Measurements from ENCODE around the gene ZC3HAV1. TPM values are rescaled to one million over a fixed set of nuclear protein-coding genes. Genes with fewer than 3 reads are reported as not detected.
"Not testable (repeated sequence)": the region's sequence is repeated elsewhere in the genome, so short reads cannot be mapped to it uniquely, and the experiment has no call there.

ZC3HAV1 gene
- total RNA-seq, 3 donors from 2014 or later, result 22.1 to 41.3 (median 37.7) TPM

DNA sequence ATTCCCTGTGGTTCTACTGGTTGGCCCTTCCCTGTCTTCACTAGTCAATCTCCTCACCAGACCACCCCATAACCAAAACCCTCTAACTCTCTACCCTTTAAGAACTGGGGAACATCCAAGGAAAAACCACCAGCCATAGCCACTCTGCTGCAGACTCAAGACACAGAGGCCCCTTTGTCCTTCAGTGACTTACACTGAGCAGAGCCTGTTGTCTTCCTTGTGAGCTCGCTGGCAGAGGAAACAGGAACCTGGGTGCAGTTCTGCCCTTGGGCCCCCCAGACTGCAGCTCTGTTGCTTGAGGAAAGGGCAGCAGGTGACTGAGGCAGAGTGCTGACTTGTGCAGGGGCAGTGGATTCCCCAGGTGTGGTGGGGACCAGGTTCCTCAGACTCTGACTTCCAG lies 30.6 kb downstream of the ZC3HAV1 start:
- TF ChIP-seq, protein P1, sequence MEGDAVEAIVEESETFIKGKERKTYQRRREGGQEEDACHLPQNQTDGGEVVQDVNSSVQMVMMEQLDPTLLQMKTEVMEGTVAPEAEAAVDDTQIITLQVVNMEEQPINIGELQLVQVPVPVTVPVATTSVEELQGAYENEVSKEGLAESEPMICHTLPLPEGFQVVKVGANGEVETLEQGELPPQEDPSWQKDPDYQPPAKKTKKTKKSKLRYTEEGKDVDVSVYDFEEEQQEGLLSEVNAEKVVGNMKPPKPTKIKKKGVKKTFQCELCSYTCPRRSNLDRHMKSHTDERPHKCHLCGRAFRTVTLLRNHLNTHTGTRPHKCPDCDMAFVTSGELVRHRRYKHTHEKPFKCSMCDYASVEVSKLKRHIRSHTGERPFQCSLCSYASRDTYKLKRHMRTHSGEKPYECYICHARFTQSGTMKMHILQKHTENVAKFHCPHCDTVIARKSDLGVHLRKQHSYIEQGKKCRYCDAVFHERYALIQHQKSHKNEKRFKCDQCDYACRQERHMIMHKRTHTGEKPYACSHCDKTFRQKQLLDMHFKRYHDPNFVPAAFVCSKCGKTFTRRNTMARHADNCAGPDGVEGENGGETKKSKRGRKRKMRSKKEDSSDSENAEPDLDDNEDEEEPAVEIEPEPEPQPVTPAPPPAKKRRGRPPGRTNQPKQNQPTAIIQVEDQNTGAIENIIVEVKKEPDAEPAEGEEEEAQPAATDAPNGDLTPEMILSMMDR (IDR thresholded peaks at IDR 0.05), result no peak
- TF ChIP-seq POLR2A (IDR thresholded peaks at IDR 0.05) (no peak), POLR2AphosphoS5 (IDR thresholded peaks at IDR 0.05) (no peak)

DNA sequence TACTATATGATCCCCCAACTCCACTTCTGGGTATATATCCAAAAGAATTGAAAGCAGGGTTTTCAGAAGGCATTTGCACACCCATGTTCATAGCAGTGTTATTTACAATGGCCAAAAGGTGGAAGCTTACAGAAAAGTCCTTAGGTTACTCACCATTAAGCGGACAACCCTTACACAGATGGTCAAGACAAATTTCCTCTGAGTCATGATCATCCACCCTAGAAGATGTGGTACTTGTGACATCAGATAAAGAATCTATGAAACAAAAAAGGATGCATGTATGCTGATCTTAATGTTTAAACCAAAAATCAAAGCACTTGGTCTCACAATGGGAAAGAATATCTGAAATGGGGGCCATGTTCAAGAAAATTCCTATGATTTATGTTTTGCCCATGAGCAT lies 31.1 kb downstream of the ZC3HAV1 start:
- H3K27me3 ChIP-seq, result no peaks in the 10 kb centered on the region
- no peaks in the 10 kb centered on the region for H3K36me3 ChIP-seq
- no peaks in the 10 kb centered on the region for H3K9me3 ChIP-seq
- H3K4me3 ChIP-seq, result no peak overlapping the region
- TF ChIP-seq POLR2AphosphoS5 (IDR thresholded peaks at IDR 0.05) (no peak), POLR2A (IDR thresholded peaks at IDR 0.05) (no peak)
- TF ChIP-seq, protein P1 (IDR thresholded peaks at IDR 0.05), result no peak
- H3K27ac ChIP-seq, result peak overlapping the region; percentile 28 to 66
- intact Hi-C loops (cut with DNase I; ENCODE audit: low total_unique reads), result no loop called here
- no peak for DNase-seq (ENCODE audit: low spot score in 2 of 2)
- no peaks in the 10 kb centered on the region for H3K4me1 ChIP-seq

More for the DNA sequence above, 30.6 kb downstream of the ZC3HAV1 start:
- Histone ChIP-seq H3K36me3 (peaks cover 4% of the 10 kb centered on the region), H3K27me3 (no peaks in the 10 kb centered on the region), H3K4me3 (no peak overlapping the region), H3K4me1 (no peaks in the 10 kb centered on the region), H3K9me3 (no peaks in the 10 kb centered on the region), H3K27ac (peak overlapping the region; percentile 28 to 66)
- DNase-seq (ENCODE audit: low spot score in 2 of 2), result peak in 1 of 2 donors; percentile 45
- intact Hi-C loops (cut with DNase I; ENCODE audit: low total_unique reads), result no loop called here

DNA sequence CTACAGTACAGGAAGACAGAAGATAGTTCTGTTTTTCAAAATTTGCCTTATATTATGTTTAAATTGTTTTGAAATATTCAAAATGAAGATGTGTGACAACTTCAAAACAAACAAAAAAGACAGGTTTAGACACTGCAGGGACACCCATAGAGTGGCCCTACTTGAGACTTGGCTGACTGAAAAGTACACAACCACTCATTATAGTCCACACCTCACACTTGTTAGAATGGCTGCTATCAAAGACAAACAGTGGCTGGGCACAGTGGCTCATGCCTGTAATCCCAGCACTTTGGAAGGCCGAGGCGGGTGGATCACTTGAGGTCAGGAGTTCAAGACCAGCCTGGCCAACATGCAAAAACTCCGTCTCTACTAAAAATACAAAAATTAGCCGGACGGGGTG lies 31.8 kb downstream of the ZC3HAV1 start:
- H3K9me3 ChIP-seq; H3K36me3 ChIP-seq; H3K4me1 ChIP-seq; H3K27ac ChIP-seq; H3K4me3 ChIP-seq; intact Hi-C loops (cut with DNase I; ENCODE audit: low total_unique reads); H3K27me3 ChIP-seq; DNase-seq (ENCODE audit: low spot score in 2 of 2): not testable (repeated sequence)

DNA sequence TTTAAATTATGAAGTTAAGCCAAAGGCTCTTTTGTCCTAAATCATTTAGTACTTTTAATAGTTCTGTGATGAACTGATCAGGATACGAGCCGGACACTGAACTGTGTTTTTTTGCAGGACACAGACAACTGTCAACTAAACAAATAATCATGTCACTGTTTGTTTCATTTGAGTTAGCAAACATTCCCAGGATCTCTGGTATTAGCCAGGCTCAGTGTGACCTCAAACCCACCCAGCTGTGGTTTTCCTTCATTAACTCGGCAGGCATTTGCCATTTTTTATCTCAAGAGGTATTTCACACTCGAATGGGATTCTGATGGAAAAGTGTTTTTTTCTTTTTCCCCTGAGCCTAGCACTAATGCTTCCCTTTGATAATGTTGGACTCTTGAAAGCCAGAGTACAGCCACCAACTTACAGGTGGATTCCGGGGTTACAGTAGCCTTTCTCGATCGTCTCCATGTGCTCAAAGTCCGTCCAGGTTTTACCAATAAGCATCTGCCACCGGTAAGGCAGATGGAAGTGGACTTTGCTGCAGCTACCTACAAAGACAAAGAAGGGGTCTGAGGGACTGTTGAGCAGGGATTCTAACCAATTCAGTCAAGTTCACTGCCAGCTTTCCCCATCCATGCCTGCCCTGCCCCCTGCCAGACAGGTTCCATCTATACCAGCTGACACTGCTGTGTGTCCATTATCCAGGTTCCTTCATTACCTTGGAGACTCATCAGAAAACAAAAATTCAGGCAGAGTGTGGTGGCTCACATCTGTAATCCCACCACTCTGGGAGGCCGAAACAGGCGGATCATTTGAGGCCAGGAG lies 33.4 kb downstream of the ZC3HAV1 start:
- intact Hi-C loops (cut with DNase I; ENCODE audit: low total_unique reads), result no loop called here
- Histone ChIP-seq H3K4me1 (no peaks in the 10 kb centered on the region), H3K27me3 (no peaks in the 10 kb centered on the region), H3K4me3 (no peak overlapping the region), H3K27ac (peak overlapping the region; percentile 21 to 77), H3K36me3 (no peaks in the 10 kb centered on the region), H3K9me3 (no peaks in the 10 kb centered on the region)
- TF ChIP-seq, protein P1 (IDR thresholded peaks at IDR 0.05), result no peak
- TF ChIP-seq POLR2AphosphoS5 (IDR thresholded peaks at IDR 0.05) (no peak), POLR2A (IDR thresholded peaks at IDR 0.05) (no peak)
- DNase-seq (ENCODE audit: low spot score in 2 of 2), result no peak

DNA sequence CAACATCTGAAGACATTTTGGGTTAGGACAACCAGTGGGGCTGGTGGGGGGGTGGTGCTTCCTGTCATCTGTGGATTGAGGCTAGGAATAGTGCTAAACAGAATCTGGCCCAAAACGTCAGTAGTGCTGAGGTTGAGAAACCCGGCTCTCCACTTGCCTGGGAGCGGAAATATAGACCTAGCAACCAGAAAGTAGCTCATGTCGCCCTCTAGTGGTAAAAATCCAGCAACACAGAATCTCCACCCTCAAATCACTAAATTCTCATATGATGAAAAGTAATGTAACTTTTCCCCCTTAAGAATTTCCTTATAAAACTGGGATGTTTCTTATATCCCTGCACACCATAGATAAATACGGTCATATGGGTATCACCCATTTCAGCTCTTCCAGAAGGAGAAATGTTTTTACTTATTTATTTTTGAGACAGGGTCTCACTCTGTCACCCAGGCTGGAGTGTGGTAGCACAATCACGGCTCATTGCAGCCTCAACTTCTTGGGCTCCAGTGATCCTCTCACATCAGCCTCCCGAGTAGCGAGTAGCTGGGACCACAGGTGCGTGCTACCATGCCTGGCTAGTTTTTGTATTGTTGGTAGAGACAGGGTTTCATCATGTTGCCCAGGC lies 34.4 kb downstream of the ZC3HAV1 start:
- intact Hi-C loops (cut with DNase I; ENCODE audit: low total_unique reads), result no loop called here
- peak in 1 of 2 donors; percentile 57 for DNase-seq (ENCODE audit: low spot score in 2 of 2)
- Histone ChIP-seq H3K4me3 (peak overlapping the region in 1 of 3 donors; percentile 17), H3K9me3 (no peaks in the 10 kb centered on the region), H3K27ac (peak overlapping the region; percentile 51 to 77), H3K4me1 (no peaks in the 10 kb centered on the region), H3K36me3 (no peaks in the 10 kb centered on the region), H3K27me3 (no peaks in the 10 kb centered on the region)
- TF ChIP-seq, protein P1 (IDR thresholded peaks at IDR 0.05), result peak; percentile 79 to 82 (median 81)
- no peak for TF ChIP-seq POLR2A (IDR thresholded peaks at IDR 0.05)
